ENCODE results near the gene RBMX2.
"Not testable (repeated sequence)": the region's sequence is repeated elsewhere in the genome, so short reads cannot be mapped to it uniquely, and the experiment has no call there.

- not testable (repeated sequence) for TF ChIP-seq HMGA2 (CRISPR knock-in tag; IDR thresholded peaks at IDR 0.05); CTCF (IDR thresholded peaks at IDR 0.05)
Observed at GRCh38 chrX:130437996-130438395, 36.2 kb downstream of the RBMX2 start.
